ENCODE measurements around the gene PRR4.

- TF ChIP-seq CTCF (IDR thresholded peaks at IDR 0.05): no peak
- no peak for TF ChIP-seq POLR2A (IDR thresholded peaks at IDR 0.05)
These were observed 34.9 kb upstream of the PRR4 start, which contains the start of gene PRH1 for GRCh38 chr12:10884086-10884725.
